HEK293 (cell line): ENCODE measurements around the gene STX16.
A peak's percentile ranks its signal among the peaks of the same experiment; 100 is the strongest.

Source experiments
- CTCF ChIA-PET: fragments of 350-600 bp; formaldehyde crosslinking; extraction: SDS; loops from one replicate; lab custom pipeline; 2021; ENCODE audit warnings: antibody characterized with exemption; lab: Yijun Ruan, JAX
- POLR2A ChIA-PET: fragments of 300-600 bp; formaldehyde crosslinking; extraction: SDS; loops from one replicate; lab custom pipeline; 2020; ENCODE audit warnings: antibody characterized with exemption, inconsistent platforms; lab: Yijun Ruan, JAX
- H3K27ac ChIP-seq: fragments of 200-500 bp; sonication (Bioruptor generic); 2 replicates; pipeline ENCODE4 v1.5.1; 2014; ENCODE audit warnings: low read depth, low read length, control low read depth, inconsistent platforms; ENCODE audit errors: extremely low read depth
- H3K36me3 ChIP-seq, 2 experiments: fragments of 200-500 bp in 1 of 2; sonication (Bioruptor generic) in 1 of 2; 1 replicate in 1 of 2; 2 replicates in 1 of 2; pipeline ENCODE4 v1.5.1; 2014 to 2017; ENCODE audit warnings: inconsistent platforms in 2 of 2, low read length in 2 of 2; ENCODE audit not compliant: control insufficient read depth in 2 of 2, insufficient read depth in 1 of 2
- H3K4me1 ChIP-seq: fragments of 200-500 bp; sonication (Bioruptor generic); 2 replicates; pipeline ENCODE4 v1.5.1; 2014; ENCODE audit warnings: mild to moderate bottlenecking, low read length, inconsistent platforms; ENCODE audit not compliant: control insufficient read depth, insufficient read depth
- H3K4me3 ChIP-seq: 2 replicates; pipeline ENCODE4 v1.5.1; 2011; ENCODE audit warnings: low read depth, mild to moderate bottlenecking, control low read depth, low read length, moderate library complexity
- H3K9me3 ChIP-seq: fragments of 200-500 bp; sonication (Bioruptor generic); 2 replicates; pipeline ENCODE4 v1.5.1; 2014; ENCODE audit warnings: low read depth, low read length, inconsistent platforms; ENCODE audit not compliant: control insufficient read depth, insufficient read depth
- HOXD13 ChIP-seq: sonication (generic); formaldehyde crosslinking; IDR thresholded peaks from 2 replicates; pipeline ENCODE4 v1.8.0; 2022; ENCODE audit warnings: missing genetic modification reagents, borderline replicate concordance
- OVOL3 ChIP-seq: fragments of 450-650 bp; formaldehyde crosslinking; IDR thresholded peaks from 2 replicates; pipeline ENCODE4 v1.5.1; 2016; ENCODE audit warnings: missing biosample characterization, missing genetic modification characterization
- SCRT2 ChIP-seq: fragments of 450-650 bp; formaldehyde crosslinking; IDR thresholded peaks from 2 replicates; pipeline ENCODE4 v1.5.1; 2016; ENCODE audit warnings: missing biosample characterization, missing genetic modification characterization
- SP3 ChIP-seq: fragments of 450-650 bp; formaldehyde crosslinking; IDR thresholded peaks from 2 replicates; pipeline ENCODE4 v1.5.1; 2016; ENCODE audit warnings: missing biosample characterization, missing genetic modification characterization
- YY2 ChIP-seq: fragments of 450-650 bp; formaldehyde crosslinking; IDR thresholded peaks from 2 replicates; pipeline ENCODE4 v1.5.1; 2016; ENCODE audit warnings: missing biosample characterization, missing genetic modification characterization
- ZFP69B ChIP-seq: fragments of 450-650 bp; formaldehyde crosslinking; IDR thresholded peaks from 2 replicates; pipeline ENCODE4 v1.5.1; 2016; ENCODE audit warnings: missing biosample characterization, missing genetic modification characterization
- ZNF114 ChIP-seq: fragments of 450-650 bp; formaldehyde crosslinking; IDR thresholded peaks from 2 replicates; pipeline ENCODE4 v1.5.0; 2017; ENCODE audit warnings: missing biosample characterization, missing genetic modification characterization
- ZNF302 ChIP-seq: fragments of 450-650 bp; formaldehyde crosslinking; IDR thresholded peaks from 2 replicates; pipeline ENCODE4 v1.5.1; 2016; ENCODE audit warnings: missing biosample characterization, missing genetic modification characterization, low read depth
- ZNF501 ChIP-seq: fragments of 450-650 bp; formaldehyde crosslinking; IDR thresholded peaks from 2 replicates; pipeline ENCODE4 v1.5.1; 2016; ENCODE audit warnings: missing biosample characterization, missing genetic modification characterization
- ZNF664 ChIP-seq: fragments of 450-650 bp; formaldehyde crosslinking; IDR thresholded peaks from 2 replicates; pipeline ENCODE4 v1.5.1; 2016; ENCODE audit warnings: missing biosample characterization, missing genetic modification characterization
- ZNF76 ChIP-seq: fragments of 450-650 bp; formaldehyde crosslinking; IDR thresholded peaks from 2 replicates; pipeline ENCODE4; 2016; ENCODE audit warnings: low read depth, missing biosample characterization, missing genetic modification characterization, borderline replicate concordance
- TF ChIP-seq, protein P1 (sequence below): fragments of 450-650 bp; formaldehyde crosslinking; IDR thresholded peaks from 2 replicates; pipeline ENCODE4 v1.5.1; 2016; ENCODE audit warnings: missing biosample characterization, missing genetic modification characterization, low read depth
- TF ChIP-seq, protein P2 (sequence below): fragments of 450-650 bp; formaldehyde crosslinking; IDR thresholded peaks from 2 replicates; pipeline ENCODE4 v1.5.1; 2016; ENCODE audit warnings: missing biosample characterization, missing genetic modification characterization
- TF ChIP-seq, protein P3 (sequence below): fragments of 450-650 bp; formaldehyde crosslinking; IDR thresholded peaks from 2 replicates; pipeline ENCODE4 v1.5.1; 2017; ENCODE audit warnings: missing biosample characterization, missing genetic modification characterization
- TF ChIP-seq, protein P4 (sequence below): fragments of 450-650 bp; formaldehyde crosslinking; IDR thresholded peaks from 2 replicates; pipeline ENCODE4 v1.5.1; 2016; ENCODE audit warnings: missing biosample characterization, missing genetic modification characterization

Gene STX16

DNA sequence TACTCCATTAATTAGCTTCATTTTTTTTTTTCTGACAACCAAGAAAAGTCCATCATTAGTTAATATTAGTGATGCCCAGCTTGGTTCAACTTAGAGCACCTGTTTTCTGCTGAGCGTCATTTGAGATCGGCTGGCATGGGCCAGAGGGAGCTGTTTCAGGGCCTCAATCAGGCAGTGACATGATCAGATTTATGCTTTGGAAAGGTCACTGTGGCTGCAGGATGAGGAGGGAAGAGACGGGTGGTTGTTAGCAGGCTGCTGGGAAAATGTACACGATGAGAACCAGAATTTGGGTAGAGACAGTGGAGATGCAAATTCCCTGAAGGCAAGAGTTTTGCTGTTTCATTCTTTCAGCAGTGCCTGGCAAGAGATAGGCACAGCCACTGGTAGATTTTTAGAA, 4.4 kb upstream of the STX16 start:
- H3K4me3 ChIP-seq = no peak overlapping the region
- POLR2A ChIA-PET = no interaction called here
- CTCF ChIA-PET = interaction anchor here (1.1 kb wide), 1 partner anchor 412 kb away, joined by 6 read pairs; no protein-coding TSS in a partner anchor

DNA sequence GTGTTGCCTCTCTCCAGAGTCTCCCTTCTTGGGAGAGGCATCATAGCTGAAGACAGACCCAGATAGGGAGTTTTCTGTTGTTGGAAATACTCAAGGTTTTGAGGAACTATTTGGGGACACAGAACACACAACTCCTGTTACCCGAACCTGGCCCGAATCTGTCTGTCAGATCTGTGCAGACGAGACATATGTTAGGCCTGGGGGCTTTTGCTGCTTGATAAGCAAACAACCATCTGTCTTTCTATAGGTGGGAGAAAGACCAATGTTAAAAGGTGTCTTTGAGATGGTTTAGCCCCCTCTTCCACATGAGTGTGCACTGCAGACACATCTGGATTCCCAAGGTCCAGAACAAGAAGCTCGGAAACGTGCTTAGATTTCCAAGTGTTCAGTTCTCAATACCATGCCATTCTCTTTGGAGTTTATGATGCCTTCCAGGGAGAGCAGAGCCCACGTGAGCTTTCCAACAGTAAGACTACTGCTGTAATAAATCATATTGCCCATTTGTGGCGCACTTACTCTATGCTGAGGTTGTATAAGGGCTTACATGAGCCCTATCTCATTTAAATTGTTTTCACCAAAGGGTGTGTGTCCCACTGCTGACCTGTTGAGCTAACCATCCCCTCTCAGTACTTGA, 3.8 kb upstream of the STX16 start:
- Histone ChIP-seq H3K27ac (no peak overlapping the region), H3K4me1 (no peaks in the 10 kb centered on the region; the same call in 1 of the 2 replicates), H3K9me3 (no peaks in the 10 kb centered on the region), H3K36me3 (no peaks in the 10 kb centered on the region), H3K4me3 (no peak overlapping the region)
- TF ChIP-seq SCRT2 (tag by site-specific recombination) = peak; percentile 48; the same call in 1 of the 2 replicates
- TF ChIP-seq, protein P1, sequence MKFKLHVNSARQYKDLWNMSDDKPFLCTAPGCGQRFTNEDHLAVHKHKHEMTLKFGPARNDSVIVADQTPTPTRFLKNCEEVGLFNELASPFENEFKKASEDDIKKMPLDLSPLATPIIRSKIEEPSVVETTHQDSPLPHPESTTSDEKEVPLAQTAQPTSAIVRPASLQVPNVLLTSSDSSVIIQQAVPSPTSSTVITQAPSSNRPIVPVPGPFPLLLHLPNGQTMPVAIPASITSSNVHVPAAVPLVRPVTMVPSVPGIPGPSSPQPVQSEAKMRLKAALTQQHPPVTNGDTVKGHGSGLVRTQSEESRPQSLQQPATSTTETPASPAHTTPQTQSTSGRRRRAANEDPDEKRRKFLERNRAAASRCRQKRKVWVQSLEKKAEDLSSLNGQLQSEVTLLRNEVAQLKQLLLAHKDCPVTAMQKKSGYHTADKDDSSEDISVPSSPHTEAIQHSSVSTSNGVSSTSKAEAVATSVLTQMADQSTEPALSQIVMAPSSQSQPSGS = no peak
- peak; percentile 83 for TF ChIP-seq ZNF664 (tag by site-specific recombination)
- TF ChIP-seq ZNF76 (tag by site-specific recombination) = no peak
- TF ChIP-seq HOXD13 = no peak
- no peak for TF ChIP-seq ZFP69B
- no peak for TF ChIP-seq ZNF501 (tag by site-specific recombination)
- TF ChIP-seq, protein P2, sequence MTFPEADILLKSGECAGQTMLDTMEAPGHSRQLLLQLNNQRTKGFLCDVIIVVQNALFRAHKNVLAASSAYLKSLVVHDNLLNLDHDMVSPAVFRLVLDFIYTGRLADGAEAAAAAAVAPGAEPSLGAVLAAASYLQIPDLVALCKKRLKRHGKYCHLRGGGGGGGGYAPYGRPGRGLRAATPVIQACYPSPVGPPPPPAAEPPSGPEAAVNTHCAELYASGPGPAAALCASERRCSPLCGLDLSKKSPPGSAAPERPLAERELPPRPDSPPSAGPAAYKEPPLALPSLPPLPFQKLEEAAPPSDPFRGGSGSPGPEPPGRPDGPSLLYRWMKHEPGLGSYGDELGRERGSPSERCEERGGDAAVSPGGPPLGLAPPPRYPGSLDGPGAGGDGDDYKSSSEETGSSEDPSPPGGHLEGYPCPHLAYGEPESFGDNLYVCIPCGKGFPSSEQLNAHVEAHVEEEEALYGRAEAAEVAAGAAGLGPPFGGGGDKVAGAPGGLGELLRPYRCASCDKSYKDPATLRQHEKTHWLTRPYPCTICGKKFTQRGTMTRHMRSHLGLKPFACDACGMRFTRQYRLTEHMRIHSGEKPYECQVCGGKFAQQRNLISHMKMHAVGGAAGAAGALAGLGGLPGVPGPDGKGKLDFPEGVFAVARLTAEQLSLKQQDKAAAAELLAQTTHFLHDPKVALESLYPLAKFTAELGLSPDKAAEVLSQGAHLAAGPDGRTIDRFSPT (tag by site-specific recombination) = no peak
- CTCF ChIA-PET = interaction anchor here (0.7 to 1.2 kb wide), 4 partner anchors 8 to 413 kb away, joined by 3 to 6 read pairs (median 5); no protein-coding TSS in a partner anchor
- POLR2A ChIA-PET = no interaction called here

More for the DNA sequence above, 4.4 kb upstream of the STX16 start:
- Histone ChIP-seq H3K36me3 (no peaks in the 10 kb centered on the region), H3K4me1 (no peaks in the 10 kb centered on the region; the same call in 1 of the 2 replicates)
- TF ChIP-seq YY2 (tag by site-specific recombination) (no peak), ZNF302 (tag by site-specific recombination) (no peak), ZNF114 (no peak), OVOL3 (tag by site-specific recombination) (no peak), SP3 (no peak)
- TF ChIP-seq, protein P3, sequence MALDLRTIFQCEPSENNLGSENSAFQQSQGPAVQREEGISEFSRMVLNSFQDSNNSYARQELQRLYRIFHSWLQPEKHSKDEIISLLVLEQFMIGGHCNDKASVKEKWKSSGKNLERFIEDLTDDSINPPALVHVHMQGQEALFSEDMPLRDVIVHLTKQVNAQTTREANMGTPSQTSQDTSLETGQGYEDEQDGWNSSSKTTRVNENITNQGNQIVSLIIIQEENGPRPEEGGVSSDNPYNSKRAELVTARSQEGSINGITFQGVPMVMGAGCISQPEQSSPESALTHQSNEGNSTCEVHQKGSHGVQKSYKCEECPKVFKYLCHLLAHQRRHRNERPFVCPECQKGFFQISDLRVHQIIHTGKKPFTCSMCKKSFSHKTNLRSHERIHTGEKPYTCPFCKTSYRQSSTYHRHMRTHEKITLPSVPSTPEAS (tag by site-specific recombination) = no peak
- TF ChIP-seq, protein P4, sequence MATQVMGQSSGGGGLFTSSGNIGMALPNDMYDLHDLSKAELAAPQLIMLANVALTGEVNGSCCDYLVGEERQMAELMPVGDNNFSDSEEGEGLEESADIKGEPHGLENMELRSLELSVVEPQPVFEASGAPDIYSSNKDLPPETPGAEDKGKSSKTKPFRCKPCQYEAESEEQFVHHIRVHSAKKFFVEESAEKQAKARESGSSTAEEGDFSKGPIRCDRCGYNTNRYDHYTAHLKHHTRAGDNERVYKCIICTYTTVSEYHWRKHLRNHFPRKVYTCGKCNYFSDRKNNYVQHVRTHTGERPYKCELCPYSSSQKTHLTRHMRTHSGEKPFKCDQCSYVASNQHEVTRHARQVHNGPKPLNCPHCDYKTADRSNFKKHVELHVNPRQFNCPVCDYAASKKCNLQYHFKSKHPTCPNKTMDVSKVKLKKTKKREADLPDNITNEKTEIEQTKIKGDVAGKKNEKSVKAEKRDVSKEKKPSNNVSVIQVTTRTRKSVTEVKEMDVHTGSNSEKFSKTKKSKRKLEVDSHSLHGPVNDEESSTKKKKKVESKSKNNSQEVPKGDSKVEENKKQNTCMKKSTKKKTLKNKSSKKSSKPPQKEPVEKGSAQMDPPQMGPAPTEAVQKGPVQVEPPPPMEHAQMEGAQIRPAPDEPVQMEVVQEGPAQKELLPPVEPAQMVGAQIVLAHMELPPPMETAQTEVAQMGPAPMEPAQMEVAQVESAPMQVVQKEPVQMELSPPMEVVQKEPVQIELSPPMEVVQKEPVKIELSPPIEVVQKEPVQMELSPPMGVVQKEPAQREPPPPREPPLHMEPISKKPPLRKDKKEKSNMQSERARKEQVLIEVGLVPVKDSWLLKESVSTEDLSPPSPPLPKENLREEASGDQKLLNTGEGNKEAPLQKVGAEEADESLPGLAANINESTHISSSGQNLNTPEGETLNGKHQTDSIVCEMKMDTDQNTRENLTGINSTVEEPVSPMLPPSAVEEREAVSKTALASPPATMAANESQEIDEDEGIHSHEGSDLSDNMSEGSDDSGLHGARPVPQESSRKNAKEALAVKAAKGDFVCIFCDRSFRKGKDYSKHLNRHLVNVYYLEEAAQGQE (tag by site-specific recombination) = no peak
- TF ChIP-seq, all 188 proteins: peak for 0
- H3K27ac ChIP-seq = no peak overlapping the region
- no peaks in the 10 kb centered on the region for H3K9me3 ChIP-seq
